ENCODE data around the gene GPR150. TPM values are rescaled to one million over a fixed set of nuclear protein-coding genes. Genes with fewer than 3 reads are reported as not detected.

The GPR150 gene
- total RNA-seq, 1 experiment from 2014 or later: not detected

DNA sequence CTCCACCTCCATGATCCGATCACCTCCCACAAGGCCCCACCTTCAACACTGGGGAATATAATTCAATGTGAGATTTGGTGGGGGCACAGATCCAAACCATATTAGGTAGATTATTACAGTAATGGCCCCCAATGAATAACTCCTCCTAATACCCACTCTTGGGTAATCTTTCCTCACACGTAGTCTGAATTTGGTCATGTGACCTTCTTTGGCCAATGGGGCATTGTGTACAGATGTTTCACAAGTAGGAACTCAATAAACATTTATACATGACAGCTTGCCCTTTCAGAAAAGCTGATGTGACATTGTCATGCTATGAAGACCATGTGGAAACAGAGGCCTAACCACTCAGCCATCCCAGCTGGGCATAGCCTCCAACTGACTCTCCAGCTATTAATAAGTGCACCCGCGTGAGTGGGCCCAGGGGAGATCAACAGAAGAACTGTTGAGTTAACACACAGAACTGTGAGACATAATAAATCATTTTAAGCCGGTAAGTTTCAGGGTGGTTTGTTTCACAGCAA lies 10.6 kb downstream of the GPR150 start:
- Histone ChIP-seq H2AFZ (ENCODE audit: low read length) (no peak overlapping the region), H3K4me3 (ENCODE audit: low read length) (no peak overlapping the region), H3K4me2 (ENCODE audit: low read length) (no peak overlapping the region), H3K4me1 (ENCODE audit: insufficient read depth, low read length) (peaks cover 16% of the 10 kb centered on the region), H3K9me3 (ENCODE audit: low read length) (no peaks in the 10 kb centered on the region), H3K79me2 (ENCODE audit: low read length) (no peaks in the 10 kb centered on the region), H3K9ac (ENCODE audit: low read length) (no peak overlapping the region), H3F3A (ENCODE audit: low read length, unreplicated experiment) (no peaks in the 10 kb centered on the region), H3K27me3 (ENCODE audit: low read length) (no peaks in the 10 kb centered on the region), H3K36me3 (ENCODE audit: low read depth, low read length) (no peaks in the 10 kb centered on the region), H3K9me2 (replicated peaks; ENCODE audit: low read length) (no peaks in the 10 kb centered on the region), H3K27ac (ENCODE audit: low read length) (no peak overlapping the region), H4K20me1 (ENCODE audit: low read length) (no peaks in the 10 kb centered on the region)
- ChIA-PET POLR2A (ENCODE audit: unreplicated experiment) (no interaction called here), CTCF (no interaction called here)
- intact Hi-C loops (cut with micrococcal nuclease): no loop called here
- DNase-seq (no peak), ATAC-seq (no peak)
- TF ChIP-seq EZH2phosphoT487 (IDR thresholded peaks at IDR 0.05; ENCODE audit: borderline replicate concordance, low read length) (no peak), EZH2 (IDR thresholded peaks at IDR 0.05; ENCODE audit: low read length, unreplicated experiment) (no peak)
- TF ChIP-seq, protein P1, sequence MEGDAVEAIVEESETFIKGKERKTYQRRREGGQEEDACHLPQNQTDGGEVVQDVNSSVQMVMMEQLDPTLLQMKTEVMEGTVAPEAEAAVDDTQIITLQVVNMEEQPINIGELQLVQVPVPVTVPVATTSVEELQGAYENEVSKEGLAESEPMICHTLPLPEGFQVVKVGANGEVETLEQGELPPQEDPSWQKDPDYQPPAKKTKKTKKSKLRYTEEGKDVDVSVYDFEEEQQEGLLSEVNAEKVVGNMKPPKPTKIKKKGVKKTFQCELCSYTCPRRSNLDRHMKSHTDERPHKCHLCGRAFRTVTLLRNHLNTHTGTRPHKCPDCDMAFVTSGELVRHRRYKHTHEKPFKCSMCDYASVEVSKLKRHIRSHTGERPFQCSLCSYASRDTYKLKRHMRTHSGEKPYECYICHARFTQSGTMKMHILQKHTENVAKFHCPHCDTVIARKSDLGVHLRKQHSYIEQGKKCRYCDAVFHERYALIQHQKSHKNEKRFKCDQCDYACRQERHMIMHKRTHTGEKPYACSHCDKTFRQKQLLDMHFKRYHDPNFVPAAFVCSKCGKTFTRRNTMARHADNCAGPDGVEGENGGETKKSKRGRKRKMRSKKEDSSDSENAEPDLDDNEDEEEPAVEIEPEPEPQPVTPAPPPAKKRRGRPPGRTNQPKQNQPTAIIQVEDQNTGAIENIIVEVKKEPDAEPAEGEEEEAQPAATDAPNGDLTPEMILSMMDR (conservative IDR thresholded peaks at IDR 0.05; ENCODE audit: low read depth, low read length): no peak
- no TSS peak for BruUV-seq (replicated peaks)

DNA sequence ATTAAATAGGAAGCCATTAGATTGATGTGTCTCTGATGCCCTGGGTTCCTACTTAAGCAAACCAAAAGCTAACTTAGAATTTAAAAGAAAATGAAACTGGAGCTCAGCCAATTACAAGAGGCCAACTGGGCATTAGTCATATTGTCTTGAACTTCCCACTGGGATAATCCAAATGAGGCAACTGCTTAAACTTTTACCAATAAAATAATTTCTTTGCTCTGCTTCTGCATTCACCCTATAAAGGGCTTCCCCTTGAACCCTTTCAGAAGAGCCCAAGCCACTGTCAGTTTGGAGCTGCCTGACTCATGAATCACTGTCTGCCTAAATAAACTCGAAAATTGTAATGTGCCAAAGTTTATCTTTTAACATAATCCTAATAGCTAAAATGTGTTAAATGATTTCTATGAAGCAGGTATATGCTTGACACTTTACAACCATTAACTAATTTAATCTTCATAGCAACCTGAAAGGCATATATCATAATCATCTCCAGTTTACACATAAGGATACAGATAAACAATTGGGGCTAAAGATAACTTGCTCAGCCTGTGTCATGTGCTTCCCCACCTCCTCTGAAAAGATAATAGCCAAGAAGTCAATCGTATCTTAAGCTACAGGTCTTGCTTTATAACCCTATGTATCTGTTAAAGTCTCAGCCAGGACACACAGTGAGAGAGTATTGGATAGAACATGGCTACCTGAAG lies 11.5 kb downstream of the GPR150 start:
- H3K27ac ChIP-seq (ENCODE audit: low read length): peak overlapping the region; percentile 1; the same call in 1 of the 2 replicates

More for the DNA sequence above, 11.5 kb downstream of the GPR150 start:
- BruUV-seq (replicated peaks): no TSS peak
- H3K27me3 ChIP-seq (ENCODE audit: low read length): no peaks in the 10 kb centered on the region
- H3K4me2 ChIP-seq (ENCODE audit: low read length): no peak overlapping the region
- H4K20me1 ChIP-seq (ENCODE audit: low read length): no peaks in the 10 kb centered on the region
- intact Hi-C loops (cut with micrococcal nuclease): no loop called here
- peak; percentile 69 for DNase-seq
- H3K9me3 ChIP-seq (ENCODE audit: low read length): no peaks in the 10 kb centered on the region
- ATAC-seq: peak; percentile 53
- H3K4me1 ChIP-seq (ENCODE audit: insufficient read depth, low read length): peaks cover 16% of the 10 kb centered on the region
- TF ChIP-seq, protein P1 (conservative IDR thresholded peaks at IDR 0.05; ENCODE audit: low read depth, low read length): no peak
- TF ChIP-seq EZH2 (IDR thresholded peaks at IDR 0.05; ENCODE audit: low read length, unreplicated experiment) (no peak), EZH2phosphoT487 (IDR thresholded peaks at IDR 0.05; ENCODE audit: borderline replicate concordance, low read length) (no peak)
- H3K79me2 ChIP-seq (ENCODE audit: low read length): no peaks in the 10 kb centered on the region
- POLR2A ChIA-PET (ENCODE audit: unreplicated experiment): no interaction called here
- H3F3A ChIP-seq (ENCODE audit: low read length, unreplicated experiment): no peaks in the 10 kb centered on the region
- H3K9ac ChIP-seq (ENCODE audit: low read length): no peak overlapping the region
- no peaks in the 10 kb centered on the region for H3K9me2 ChIP-seq (replicated peaks; ENCODE audit: low read length)
- CTCF ChIA-PET: interaction anchor here (0.6 kb wide), 1 partner anchor 192 kb away, joined by 3 read pairs; no protein-coding TSS in a partner anchor
- H3K36me3 ChIP-seq (ENCODE audit: low read depth, low read length): no peaks in the 10 kb centered on the region
- peak overlapping the region; percentile 81 for H2AFZ ChIP-seq (ENCODE audit: low read length)
- H3K4me3 ChIP-seq (ENCODE audit: low read length): no peak overlapping the region
